PFSK-1 (cell line): ENCODE measurements around the gene F5.

Experiments
- POLR2AphosphoS5 ChIP-seq: IDR thresholded peaks from 2 replicates; pipeline ENCODE4 v1.6.1; 2012; ENCODE audit warnings: low read depth, mild to moderate bottlenecking, control low read depth, low read length, moderate library complexity
- SIN3A ChIP-seq: IDR thresholded peaks from 2 replicates; pipeline ENCODE4 v1.6.1; 2012; ENCODE audit warnings: mild to moderate bottlenecking, low read length, moderate library complexity, borderline replicate concordance; ENCODE audit not compliant: insufficient read depth
- TAF1 ChIP-seq: IDR thresholded peaks from 2 replicates; pipeline ENCODE4 v1.6.1; 2012; ENCODE audit warnings: low read length, control low read depth, borderline replicate concordance; ENCODE audit not compliant: insufficient read depth
- TF ChIP-seq, protein P1 (sequence below), 2 experiments: IDR thresholded peaks; 2 replicates each; pipeline versions ENCODE4 v1.6.1 to v1.8.0; 2011 to 2012; ENCODE audit warnings: low read depth in 2 of 2, low read length in 2 of 2, control low read depth in 1 of 2, inconsistent platforms in 1 of 2, mild to moderate bottlenecking in 1 of 2, moderate library complexity in 1 of 2; ENCODE audit not compliant: insufficient read depth in 1 of 2

DNA sequence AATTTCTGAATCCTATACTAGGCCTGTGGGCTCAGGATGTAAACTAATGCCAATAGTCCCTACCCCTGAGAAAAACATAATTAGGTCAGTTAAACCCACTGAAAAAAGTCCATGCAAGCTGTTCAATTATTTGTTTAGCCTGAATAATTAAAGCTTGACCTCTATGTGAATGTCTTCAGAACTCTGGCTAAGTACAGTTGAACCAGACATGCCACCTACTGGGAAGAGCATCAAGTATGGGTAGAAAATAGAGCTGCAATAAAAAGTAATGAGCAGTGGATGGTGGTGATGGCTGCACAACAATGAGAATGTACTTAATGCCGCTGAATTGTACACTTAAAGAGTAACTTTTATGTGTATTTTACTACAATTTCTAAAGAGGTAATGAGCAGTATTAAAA is 76.9 kb downstream of the F5 start:
- TF ChIP-seq, protein P1, sequence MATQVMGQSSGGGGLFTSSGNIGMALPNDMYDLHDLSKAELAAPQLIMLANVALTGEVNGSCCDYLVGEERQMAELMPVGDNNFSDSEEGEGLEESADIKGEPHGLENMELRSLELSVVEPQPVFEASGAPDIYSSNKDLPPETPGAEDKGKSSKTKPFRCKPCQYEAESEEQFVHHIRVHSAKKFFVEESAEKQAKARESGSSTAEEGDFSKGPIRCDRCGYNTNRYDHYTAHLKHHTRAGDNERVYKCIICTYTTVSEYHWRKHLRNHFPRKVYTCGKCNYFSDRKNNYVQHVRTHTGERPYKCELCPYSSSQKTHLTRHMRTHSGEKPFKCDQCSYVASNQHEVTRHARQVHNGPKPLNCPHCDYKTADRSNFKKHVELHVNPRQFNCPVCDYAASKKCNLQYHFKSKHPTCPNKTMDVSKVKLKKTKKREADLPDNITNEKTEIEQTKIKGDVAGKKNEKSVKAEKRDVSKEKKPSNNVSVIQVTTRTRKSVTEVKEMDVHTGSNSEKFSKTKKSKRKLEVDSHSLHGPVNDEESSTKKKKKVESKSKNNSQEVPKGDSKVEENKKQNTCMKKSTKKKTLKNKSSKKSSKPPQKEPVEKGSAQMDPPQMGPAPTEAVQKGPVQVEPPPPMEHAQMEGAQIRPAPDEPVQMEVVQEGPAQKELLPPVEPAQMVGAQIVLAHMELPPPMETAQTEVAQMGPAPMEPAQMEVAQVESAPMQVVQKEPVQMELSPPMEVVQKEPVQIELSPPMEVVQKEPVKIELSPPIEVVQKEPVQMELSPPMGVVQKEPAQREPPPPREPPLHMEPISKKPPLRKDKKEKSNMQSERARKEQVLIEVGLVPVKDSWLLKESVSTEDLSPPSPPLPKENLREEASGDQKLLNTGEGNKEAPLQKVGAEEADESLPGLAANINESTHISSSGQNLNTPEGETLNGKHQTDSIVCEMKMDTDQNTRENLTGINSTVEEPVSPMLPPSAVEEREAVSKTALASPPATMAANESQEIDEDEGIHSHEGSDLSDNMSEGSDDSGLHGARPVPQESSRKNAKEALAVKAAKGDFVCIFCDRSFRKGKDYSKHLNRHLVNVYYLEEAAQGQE (IDR thresholded peaks at IDR 0.05; ENCODE audit: insufficient read depth in 1 of 2, low read depth in 2 of 2, low read length in 2 of 2): no peak
- no peak for TF ChIP-seq SIN3A
- no peak for TF ChIP-seq TAF1
- TF ChIP-seq POLR2AphosphoS5: no peak
